Fibroblast of the conjunctiva (primary cell): ENCODE results near the gene EGR1.
A peak's percentile ranks its signal among the peaks of the same experiment; 100 is the strongest.

Experiments
- DNase-seq: peaks from one replicate; pipeline ENCODE4 v3.0.0-alpha.2; 2010; ENCODE audit warnings: low read depth

Gene EGR1

DNA sequence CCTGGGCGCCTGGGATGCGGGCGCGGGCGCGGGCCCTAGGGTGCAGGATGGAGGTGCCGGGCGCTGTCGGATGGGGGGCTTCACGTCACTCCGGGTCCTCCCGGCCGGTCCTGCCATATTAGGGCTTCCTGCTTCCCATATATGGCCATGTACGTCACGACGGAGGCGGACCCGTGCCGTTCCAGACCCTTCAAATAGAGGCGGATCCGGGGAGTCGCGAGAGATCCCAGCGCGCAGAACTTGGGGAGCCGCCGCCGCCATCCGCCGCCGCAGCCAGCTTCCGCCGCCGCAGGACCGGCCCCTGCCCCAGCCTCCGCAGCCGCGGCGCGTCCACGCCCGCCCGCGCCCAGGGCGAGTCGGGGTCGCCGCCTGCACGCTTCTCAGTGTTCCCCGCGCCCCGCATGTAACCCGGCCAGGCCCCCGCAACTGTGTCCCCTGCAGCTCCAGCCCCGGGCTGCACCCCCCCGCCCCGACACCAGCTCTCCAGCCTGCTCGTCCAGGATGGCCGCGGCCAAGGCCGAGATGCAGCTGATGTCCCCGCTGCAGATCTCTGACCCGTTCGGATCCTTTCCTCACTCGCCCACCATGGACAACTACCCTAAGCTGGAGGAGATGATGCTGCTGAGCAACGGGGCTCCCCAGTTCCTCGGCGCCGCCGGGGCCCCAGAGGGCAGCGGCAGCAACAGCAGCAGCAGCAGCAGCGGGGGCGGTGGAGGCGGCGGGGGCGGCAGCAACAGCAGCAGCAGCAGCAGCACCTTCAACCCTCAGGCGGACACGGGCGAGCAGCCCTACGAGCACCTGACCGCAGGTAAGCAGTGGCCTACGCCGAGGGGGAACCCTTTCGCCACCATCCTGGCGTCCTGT, at the start of gene EGR1:
Gene EGR1, plus strand, starts transcription at position 219 of the 864 bp plus-strand sequence. Its CDS starts 283 bp downstream, at position 502.
- DNase-seq, result peak; percentile 88

DNA sequence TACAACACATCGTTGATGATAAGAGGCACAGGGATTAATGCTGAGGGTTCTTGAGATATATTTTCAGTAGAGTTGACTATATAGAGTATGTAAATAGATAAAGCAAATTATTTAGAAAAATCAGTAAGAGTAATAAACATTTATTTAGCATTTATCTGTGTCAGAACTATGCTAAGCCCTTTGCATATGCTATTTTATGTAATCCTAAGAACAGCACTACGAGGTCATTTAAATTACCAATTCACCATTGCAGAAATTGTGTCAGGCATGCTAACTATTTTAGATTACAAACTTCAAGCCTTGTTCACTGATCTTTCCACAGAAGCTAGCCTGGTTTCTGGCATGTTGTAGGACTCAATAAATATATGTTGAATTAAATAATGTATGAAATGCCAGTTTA, 46.8 kb upstream of the EGR1 start:
- DNase-seq, result no peak

DNA sequence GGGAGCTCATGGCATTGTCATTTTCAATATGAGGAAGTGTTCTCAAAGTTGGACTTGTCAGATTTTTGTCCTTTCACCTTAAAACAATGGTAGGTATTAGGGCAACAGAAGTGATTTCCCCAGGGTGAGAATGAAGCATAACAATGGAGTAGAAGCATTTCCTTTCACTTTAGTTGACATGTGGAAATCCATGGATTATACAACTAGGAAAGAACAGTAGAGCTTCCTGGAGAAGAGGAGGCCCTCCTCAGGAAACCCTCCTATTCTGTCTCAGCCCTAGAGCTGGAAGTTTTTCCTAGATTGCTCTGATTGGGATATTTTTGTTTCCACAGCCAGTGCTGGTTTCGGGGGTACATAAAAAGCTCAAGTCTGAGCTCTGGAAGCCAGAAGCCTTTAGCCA, 40.2 kb upstream of the EGR1 start:
- no peak for DNase-seq

DNA sequence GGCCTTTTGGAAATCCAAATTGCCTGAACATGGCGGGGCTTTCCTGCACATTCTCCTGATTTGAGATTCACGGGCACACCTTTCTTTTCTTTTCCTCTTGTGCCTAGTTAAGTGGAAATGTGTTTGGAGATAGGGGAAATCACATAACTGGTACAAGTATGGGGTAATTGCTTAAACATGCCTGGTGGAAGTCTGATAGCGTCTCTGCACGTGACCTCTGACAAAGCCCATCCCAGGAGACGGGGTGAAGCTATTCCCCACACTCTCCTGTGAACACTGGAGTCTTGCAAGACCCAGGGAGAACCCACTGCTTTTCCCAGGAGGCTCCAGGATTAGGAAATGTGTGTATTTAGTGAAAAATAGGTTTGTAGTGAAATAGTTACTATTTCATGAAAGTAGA, 29.3 kb upstream of the EGR1 start:
- DNase-seq, result no peak

DNA sequence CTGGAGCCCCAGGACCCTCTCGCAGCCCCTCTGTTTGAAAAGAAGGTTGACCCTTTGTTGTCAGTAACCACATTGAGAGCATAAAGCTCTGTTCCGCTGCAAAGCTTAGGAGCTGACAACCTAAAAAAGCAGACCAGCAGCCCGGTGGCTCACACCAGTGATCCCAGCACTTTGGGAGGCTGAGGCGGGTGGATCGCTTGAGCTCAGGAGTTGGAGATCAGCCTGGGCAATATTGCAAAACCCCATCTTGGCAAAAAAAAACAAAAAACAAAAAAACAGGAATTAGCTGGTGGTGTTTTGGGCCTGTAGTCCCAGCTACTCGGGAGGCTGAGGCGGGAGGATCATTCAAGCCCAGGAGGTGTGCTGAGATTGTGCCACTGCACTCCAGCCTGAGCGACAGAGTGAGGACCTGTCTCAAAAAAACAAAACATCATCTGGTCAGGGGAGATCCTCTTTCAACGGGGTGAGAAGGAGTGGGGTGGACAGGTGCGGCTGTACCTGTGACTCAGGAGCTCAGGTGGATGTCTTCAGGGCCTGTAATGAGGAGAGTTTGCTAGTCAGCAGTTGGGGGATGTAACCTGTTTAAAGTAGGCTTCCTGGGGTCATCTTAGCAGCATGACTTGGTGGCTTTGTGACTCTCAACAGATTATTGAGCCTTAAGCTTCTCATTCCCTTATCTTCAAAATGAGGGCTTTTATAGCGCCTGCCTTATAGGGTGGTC, 27.1 kb upstream of the EGR1 start:
- DNase-seq, result no peak

DNA sequence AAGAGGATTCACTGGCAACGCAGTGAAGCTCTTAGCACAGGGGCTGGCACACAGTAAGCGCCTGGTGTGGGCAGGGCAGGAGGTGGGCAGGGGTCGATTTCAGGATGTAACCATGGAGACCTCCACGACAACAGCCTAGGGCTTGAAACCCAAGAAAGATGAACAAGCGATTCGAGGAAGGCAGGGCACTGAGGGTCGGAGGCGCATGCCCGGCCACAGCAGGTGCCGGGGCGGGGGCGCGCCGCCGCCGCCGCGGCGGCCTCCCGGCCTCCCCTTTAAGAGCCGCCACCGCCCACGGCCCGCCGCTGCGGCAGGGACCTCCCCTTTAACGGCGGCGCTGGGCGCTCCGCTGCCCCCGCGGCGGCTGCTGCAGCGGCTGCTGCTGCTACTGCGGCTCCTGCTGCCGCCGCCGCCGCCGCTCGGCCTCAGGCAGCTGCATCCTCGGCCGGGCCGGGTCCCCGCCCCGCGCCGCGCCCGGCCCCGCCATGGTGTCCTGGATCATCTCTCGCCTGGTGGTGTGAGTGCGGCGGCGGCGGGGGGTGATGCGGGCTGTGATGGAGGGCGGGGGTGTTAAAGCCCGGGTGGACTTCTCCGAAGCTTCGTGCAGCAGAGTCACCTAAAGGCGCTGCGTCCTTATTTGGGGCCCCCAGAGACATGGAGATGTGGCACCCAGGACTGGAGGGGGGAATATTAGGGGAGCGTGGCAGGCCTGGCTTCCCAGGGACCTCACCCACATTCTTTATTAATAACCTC, 26.4 kb upstream of the EGR1 start, which contains the start of gene REEP2:
Gene REEP2, plus strand, starts transcription at position 334 of the 753 bp plus-strand sequence. Its CDS starts 152 bp downstream, at position 486.
- DNase-seq, result peak; percentile 10

DNA sequence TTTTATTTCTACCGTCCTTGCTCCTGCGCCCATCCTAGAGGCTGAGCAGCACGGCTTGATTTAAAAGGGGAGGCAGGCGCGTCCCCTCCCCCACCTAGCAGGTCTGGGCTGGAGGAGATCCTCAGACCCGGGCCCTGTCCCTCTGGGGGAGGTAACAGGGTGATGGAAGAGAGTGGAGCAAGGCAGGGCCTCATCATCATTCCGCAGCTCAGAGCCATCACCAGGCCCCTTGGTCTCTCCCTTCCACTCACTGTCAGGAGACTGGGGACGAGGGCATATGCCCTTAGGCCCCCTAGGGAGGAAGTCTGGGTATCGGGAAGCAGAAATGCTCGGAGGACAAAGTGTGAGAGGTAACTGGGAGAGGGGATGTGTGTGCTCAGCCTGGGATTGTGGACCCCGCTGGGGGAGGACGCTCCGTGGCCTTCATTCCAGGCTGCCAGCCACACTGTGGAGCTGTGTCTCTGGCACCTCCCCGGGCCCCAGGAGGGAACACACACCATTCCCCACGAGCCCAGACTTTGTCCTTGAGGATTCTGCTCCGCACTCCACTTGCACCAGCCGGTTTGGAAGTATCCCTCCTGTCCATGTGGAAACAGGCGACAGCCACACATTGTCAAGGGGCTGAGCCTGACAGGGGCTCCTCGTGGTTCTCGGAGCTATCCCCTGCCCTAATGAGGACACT, 25.7 kb upstream of the EGR1 start:
- DNase-seq, result no peak

DNA sequence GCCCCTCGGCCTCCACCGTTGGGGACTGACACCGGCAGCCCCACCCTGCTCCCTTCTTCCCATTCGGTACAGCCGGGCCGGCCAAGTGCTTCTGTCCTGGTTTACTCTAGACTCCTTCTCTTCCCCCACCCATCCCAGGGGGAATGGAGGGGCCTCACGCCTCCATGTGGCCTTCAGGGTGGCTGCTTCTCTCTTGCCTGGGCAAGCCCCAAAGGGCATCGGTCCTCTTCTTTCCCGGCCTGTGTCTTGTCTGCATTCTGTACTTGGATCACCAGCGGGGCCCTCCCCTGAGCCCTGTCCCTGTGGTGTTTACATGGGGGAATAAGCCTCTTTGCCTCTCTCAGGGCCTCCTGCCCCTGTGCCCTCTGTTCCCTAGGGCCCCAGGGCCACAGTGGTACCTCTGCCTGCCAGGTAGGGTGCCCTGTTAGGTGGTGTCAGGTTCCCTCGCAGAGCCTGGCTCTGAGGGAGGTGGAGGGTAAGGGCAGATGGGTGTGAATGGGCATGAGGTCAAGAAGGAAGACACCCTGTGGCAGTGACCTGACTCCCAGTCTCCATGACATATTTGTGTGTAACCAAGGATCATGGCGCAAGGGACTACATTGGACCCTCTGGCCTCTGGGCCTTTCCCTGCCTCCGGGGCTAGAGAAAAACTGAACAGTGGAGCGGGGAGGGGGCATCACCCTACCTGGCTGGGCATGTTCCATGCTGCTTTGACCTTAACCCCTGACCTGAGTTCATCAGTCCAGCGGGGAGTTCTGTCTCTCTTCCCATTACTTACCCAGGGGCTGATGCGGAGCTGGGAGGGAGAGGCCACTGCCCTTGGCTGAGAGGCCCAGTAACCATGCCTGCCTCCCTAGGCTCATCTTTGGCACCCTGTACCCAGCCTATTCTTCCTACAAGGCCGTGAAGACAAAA, 24.9 kb upstream of the EGR1 start:
- DNase-seq, result no peak

DNA sequence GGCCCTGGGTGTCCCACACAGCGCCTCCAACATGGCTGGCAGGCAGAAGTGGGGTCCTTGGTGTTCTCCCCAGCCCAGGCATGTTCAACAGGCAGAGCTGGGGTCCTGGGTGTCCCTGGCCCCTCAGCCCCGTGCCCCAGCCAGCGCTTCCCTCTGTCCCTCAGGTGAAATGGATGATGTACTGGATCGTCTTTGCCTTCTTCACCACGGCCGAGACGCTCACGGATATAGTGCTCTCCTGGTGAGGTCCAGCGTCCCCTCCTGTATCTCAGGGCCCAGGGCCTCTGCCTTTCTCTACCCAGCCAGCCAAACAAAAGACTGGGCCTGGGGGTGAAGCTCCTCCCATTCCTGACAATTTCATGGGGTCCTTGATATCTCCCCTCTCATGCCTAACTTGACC, 24.1 kb upstream of the EGR1 start:
- DNase-seq, result no peak

DNA sequence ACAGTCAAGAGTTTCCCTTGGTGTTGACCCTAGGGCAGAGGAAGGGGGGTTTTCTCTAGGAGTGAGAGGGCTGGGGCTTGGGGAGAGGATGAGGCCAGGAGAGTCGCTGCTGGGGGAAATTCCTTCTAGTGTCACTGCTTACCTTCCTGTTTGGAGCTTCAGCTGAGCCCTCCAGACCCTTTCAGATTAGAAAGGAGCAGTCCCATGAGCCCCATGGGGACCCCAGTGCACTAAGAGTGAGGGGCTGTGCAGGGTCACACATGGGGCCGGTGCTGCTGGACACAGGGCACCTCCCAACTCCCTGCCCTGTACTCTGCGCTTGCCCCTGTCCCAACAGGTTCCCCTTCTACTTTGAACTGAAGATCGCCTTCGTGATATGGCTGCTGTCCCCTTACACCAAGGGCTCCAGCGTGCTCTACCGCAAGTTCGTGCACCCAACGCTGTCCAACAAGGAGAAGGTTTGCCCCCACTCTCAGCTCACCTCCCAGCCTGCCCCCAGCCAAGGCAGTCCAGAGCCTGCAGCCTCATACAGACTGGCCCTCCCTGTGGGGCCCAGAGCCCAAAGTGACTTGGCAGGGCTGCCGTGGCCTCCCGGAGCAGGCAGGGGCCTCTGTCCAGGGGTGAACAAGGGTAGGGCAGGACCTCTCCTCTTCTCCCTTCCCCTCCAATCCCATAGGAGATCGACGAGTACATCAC, 21.1 kb upstream of the EGR1 start:
- DNase-seq, result no peak

DNA sequence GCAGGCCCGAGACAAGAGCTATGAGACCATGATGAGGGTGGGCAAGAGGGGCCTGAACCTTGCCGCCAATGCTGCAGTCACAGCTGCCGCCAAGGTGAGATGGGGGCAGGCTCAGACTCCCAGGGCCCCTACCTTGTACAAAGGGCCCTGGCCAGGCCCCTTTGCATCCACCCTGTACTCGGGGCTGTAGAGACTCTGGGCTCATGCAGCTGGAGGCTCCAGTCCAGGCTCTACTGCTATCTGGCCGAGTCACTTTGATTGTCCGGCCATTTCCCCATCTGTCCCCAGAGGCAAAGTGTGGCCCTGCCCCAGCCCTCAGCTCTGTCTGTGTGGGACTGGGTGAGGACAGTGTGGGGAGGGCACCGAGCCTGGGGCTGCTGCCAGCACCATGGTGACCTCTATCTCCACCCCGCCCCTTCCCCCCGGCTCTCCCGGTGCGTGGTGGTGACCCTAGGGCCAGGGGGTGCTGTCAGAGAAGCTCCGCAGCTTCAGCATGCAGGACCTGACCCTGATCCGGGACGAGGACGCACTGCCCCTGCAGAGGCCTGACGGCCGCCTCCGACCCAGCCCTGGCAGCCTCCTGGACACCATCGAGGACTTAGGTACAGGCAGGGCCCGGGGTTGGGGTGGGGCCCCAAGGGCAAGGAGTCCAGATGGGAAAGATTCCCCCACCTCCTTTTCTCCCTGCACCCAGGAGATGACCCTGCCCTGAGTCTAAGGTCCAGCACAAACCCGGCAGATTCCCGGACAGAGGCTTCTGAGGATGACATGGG, 20.3 kb upstream of the EGR1 start:
- no peak for DNase-seq

DNA sequence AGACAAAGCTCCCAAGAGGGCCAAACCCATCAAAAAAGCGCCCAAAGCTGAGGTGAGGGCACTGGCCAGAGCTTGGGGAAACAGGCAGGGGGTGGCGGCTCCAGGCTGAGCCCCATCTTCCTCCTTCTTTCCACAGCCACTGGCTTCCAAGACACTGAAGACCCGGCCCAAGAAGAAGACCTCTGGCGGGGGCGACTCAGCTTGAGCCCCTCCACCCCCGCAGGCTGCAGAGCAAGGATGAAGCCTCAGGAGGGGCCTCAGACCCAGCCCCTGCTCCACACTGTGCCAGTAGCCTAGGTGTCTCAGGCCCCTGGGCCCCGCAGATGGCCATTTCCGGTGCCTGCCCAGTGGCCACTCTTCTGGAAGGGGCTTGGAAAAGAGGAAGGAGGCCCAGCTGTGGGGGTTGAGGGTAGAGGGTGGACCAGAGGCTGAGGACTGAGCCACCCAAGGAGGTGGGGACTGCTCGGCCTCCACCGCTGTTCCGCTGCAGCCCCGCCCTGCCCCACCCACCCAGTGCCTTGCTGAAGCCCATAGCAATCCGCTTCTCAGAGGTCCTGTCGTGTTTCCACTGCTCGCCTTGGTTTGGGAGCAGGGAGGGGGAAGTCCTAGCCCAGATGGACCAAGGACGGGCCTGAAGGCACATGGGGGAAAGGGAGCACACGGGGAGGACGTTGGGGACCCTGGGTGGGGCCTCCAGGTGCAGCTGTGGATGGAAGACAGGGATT, 19.6 kb upstream of the EGR1 start:
- DNase-seq, result no peak

DNA sequence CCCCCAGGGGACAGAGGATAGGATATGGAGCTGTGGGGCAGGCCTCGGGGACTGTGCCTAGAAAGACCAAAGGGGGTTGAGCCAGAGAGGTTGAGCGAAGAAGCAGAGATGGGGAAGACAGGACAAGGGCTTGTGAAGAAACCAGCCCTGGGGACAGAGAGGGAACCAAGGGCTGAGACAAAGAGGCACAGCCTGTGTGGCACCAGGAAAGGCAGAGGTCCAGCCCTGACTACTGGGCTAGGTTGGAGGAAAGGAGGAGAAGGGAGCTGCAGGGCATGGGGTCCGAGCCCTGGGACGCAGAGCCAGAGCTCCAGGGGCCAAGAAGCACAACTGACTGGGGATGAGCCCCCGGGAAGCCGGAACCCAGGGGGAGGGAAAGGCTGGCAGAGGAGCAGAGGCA, 17.2 kb upstream of the EGR1 start:
- no peak for DNase-seq

DNA sequence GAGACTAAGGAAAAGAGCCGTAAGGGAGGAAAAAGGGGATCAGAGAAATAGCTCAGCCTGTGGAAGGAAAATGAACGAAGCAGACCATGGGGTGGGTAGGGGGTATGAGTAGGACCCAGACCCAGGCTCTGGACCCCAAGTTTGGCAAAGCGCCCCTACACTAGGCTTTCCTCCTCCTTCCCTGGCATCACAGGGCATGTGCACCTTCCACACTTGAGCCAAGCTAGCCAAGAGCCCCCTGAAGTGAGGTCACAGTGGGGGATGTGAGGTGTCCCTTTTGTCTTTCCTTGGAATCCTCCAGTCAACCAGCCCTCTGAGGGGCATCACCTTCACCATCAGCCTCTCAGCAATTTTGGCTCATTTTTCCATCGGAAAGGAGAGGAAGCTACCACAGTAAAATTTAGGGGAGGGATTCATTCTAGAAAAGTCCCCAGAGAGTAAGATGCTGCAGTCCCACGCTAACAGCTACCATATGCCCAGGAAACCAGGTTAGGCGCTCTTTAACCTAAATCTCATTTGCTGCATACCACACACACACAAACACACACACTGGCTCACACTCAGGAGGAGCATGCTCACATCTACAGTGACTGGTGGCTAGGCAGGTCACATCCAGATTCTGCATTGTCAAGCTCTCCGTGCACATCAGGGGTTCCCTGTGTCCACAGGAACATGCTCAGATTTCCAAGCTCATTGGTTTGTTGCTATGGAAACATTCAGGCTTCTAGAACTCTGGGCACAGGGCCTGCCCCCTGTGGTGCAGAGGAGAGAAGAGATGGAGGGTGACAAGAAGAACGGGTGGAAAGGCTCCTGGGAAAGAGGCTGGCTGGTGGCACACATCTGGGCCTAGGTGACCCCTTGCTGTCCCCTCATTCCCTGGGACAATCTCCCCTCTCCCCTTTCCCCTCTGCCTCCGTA, 16.5 kb upstream of the EGR1 start:
- DNase-seq, result peak; percentile 59

DNA sequence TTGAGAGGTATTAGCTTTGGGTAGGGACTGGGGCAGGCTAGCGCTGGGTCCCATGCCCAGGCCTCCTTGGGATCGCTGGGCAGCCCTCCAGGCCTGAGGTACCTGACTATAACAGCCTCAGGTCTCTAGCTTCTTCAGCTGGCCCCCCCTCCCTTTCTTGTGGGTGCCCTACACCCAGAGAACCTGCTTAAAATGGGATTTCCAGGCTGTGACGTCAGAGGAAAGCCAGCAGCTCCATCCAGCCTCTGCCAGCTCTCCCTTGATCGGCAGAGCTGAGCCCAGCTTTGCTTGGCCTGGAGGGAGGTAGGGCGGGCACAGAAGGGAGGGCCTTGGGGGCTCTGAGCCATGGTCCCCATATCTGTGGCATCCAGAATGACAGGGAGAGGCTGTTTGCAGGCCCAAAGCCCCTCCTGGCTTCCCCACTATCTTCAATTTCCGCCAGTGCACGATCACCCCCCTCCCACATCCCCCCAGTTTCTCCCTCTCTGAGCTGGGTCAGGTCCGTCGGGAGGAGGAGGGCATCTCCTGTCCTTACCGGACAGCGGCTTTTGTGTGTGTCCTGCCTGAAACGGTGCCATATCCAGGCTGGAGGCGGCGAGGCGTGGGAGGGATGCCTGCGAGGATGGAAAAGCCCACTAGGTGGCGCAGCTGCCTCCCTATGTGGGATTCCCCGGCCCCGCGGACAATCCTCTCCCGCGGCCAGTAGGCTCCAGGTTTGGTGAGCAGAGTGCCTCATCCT, 15.6 kb upstream of the EGR1 start:
- DNase-seq, result peak; percentile 56

DNA sequence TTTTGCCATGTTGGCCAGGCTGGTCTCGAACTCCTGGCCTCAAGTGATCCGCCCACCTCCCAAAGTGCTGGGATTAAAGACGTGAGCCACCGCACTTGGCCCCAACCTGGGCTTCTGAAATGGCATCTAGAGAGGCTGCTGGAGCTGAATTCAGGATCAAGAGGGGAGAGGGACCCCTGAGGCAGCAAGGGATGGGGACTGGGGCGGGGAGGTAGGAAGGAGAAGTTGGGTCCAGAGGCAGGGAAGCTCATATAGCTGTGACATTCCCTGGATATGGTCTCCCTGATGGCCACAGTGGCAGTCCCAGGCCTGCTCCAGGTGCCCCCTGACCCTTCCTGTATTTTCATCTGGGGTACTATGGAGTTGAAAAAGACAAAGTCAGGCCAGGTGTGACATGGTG, 14.3 kb upstream of the EGR1 start:
- no peak for DNase-seq

DNA sequence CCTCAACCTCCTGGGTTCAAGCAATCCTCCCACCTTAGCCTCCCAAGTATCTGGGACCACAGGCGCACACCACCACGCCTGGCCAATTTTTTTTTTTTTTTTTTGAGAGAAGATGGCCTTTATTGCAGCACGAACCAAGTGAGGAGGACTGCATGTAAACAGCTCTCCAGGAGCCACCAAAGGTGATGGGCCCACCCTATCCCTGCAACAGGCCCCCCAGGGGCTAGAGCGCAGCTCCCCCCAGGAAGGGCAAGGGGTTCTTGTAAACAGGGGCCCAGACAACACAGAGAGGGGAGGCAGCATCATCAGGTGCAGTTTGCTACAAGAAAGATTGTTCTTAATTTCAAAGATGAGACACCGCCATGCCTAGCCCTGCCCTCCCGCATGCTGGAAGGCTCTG, 12.6 kb upstream of the EGR1 start:
- DNase-seq, result no peak
